Ovary (tissue), 9 donors: ENCODE results near the gene CDC25A. TPM values are rescaled to one million over a fixed set of nuclear protein-coding genes. Genes with fewer than 3 reads are reported as not detected.
A peak's percentile ranks its signal among the peaks of the same experiment; 100 is the strongest.
"Not testable (repeated sequence)": the region's sequence is repeated elsewhere in the genome, so short reads cannot be mapped to it uniquely, and the experiment has no call there.

ENCODE experiments used
- DNase-seq, 5 donors: peaks; one replicate each; pipeline ENCODE4 v3.0.0-alpha.2; 2019 to 2020
- H3K27ac ChIP-seq, 2 donors: fragments of 200-600 bp; one replicate each; pipeline versions ENCODE4 v1.5.1 to v1.8.0; 2019 to 2022
- H3K27me3 ChIP-seq: fragments of 200-600 bp; one replicate; pipeline ENCODE4 v1.8.0; 2022
- H3K36me3 ChIP-seq: fragments of 200-600 bp; sonication (generic); one replicate; pipeline ENCODE4 v1.5.1; 2019
- H3K4me1 ChIP-seq: one replicate; pipeline ENCODE4 v1.8.1; 2013; ENCODE audit warnings: mild to moderate bottlenecking, moderate library complexity; ENCODE audit not compliant: insufficient read depth
- H3K4me3 ChIP-seq: fragments of 200-600 bp; sonication (generic); one replicate; pipeline ENCODE4 v1.5.1; 2017
- H3K9me3 ChIP-seq, 2 donors: fragments of 200-600 bp in 1 of 2; sonication (generic) in 1 of 2; one replicate each; pipeline versions ENCODE4 v1.5.1 to v1.8.1; 2013 to 2019; ENCODE audit warnings: mild to moderate bottlenecking in 1 of 2, moderate library complexity in 1 of 2
- CTCF ChIP-seq, 3 donors: fragments of 450-650 bp in 2 of 3; fragments of 200-600 bp in 1 of 3; IDR thresholded peaks; one replicate each; pipeline versions ENCODE4 v1.5.1 to v1.8.0; 2016 to 2022; ENCODE audit warnings: antibody characterized with exemption in 3 of 3, mild to moderate bottlenecking in 1 of 3
- EP300 ChIP-seq: sonication (generic); formaldehyde crosslinking; IDR thresholded peaks from one replicate; pipeline ENCODE4 v1.6.1; 2017; ENCODE audit warnings: antibody characterized with exemption
- POLR2A ChIP-seq: fragments of 450-650 bp; IDR thresholded peaks from one replicate; pipeline ENCODE4 v1.6.1; 2017; ENCODE audit warnings: antibody characterized with exemption, mild to moderate bottlenecking, moderate library complexity
- WGBS, 3 donors: extraction: QIAGEN DNeasy Blood & Tissue Kit in 1 of 3; methylation state at CpG; one replicate each; pipeline versions ENCODE4 v1.1.5 to v1.1.7; 2013 to 2017; 5-methylcytosine and 5-hydroxymethylcytosine counted together
- intact Hi-C, 4 donors: fragments of 100-400 bp; cut with DNase I; formaldehyde crosslinking; loops; one replicate each; pipeline versions ENCODE4 v1.11.0 to v1.15.1; 2022 to 2023
- polyA plus RNA-seq, 2 donors: library from polyadenylated mRNA; stranded (reverse); fragments of 200-250 nt in 1 of 2; fragments of 350-450 nt in 1 of 2; fragmentation: Illumina TruSeq in 1 of 2; extraction: RNeasy Lipid Tissue Mini Kit (QIAGEN cat#74804) in 1 of 2; gene quantifications; one replicate each; pipeline ENCODE4 v1.2.3, GENCODE V29; 2013 to 2014
- total RNA-seq, 7 donors: library from RNA; depleted of rRNA in 2 of 7; stranded (reverse); fragments of >200 nt in 2 of 7; fragmentation: NEBNext Ultra II Directional in 3 of 7; extraction: Animal tissue kit (Norgen Biotek cat#: 25700) in 3 of 7; gene quantifications; one replicate each; pipeline versions ENCODE4 v1.1.0 to v1.2.4, GENCODE V29; 2016 to 2023
- donor health status: DM: no; HTN: no; CAD: no; lungs with moderate emphysema.
- donor health status: DM: no; HTN: no; CAD: no.
- donor health status: Bipolar disorder and iron deficiency.
- donor health status: DM: yes; HTN: yes; CAD: no.
- donor health status: DM: no; HTN: no; CAD: no.
- donor health status: DM: yes; HTN: yes; CAD: no.

The CDC25A gene
- total and polyA plus RNA-seq, 9 donors = 1.1 to 4.4 (median 3.2) TPM

- Histone ChIP-seq H3K9me3 (no peaks in the 10 kb centered on the region), H3K36me3 (no peaks in the 10 kb centered on the region), H3K27me3 (no peaks in the 10 kb centered on the region), H3K4me1 (peaks cover 29% of the 10 kb centered on the region), H3K27ac (peak overlapping the region; percentile 6 to 74), H3K4me3 (no peak overlapping the region)
- WGBS, 3 donors = 13 to 26% (median 18%) methylated on average over 4 of the region's 4 CpGs
- TF ChIP-seq EP300 (no peak), POLR2A (no peak), CTCF (IDR thresholded peaks at IDR 0.05) (no peak)
- intact Hi-C loops = no loop called here
- DNase-seq = peak in 2 of 5 donors; percentile 60 to 72
Observed at GRCh38 chr3:48215466-48215865, 27.2 kb upstream of the CDC25A start.

DNA sequence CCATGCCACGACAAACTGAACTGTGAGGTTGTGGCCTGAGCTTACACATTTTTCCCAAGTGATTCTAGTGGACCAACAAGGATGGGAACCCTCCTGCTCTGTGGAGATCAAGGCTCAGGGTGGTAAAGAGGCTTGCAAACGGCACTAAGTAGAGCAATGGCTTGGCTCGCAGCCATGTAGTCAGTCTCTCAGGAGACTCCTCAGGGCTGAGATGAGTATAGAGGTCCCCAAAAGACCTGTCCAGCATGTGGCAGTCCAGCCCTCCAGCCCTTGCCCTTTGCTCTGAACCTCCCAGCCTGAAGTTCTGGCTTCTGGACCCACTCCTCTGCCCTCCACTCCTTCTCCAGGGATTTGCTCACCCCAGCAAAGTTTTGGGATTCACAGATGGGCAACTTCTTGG, 26.8 kb upstream of the CDC25A start:
- Histone ChIP-seq H3K27me3 (no peaks in the 10 kb centered on the region), H3K27ac (peak overlapping the region; percentile 6 to 74), H3K4me3 (no peak overlapping the region), H3K36me3 (no peaks in the 10 kb centered on the region), H3K4me1 (peaks cover 29% of the 10 kb centered on the region), H3K9me3 (no peaks in the 10 kb centered on the region)
- TF ChIP-seq CTCF (IDR thresholded peaks at IDR 0.05) (no peak), POLR2A (no peak), EP300 (no peak)
- DNase-seq = peak in 3 of 5 donors; percentile 45 to 61 (median 58)
- intact Hi-C loops = no loop called here
- 70 to 78% (median 73%) methylated on average over 3 of the region's 3 CpGs for WGBS, 3 donors

GRCh38 chr3:48214225-48214624, 26.0 kb upstream of the CDC25A start:
- Histone ChIP-seq H3K4me1 (peaks cover 27% of the 10 kb centered on the region), H3K27ac (no peak overlapping the region), H3K9me3 (no peaks in the 10 kb centered on the region), H3K36me3 (no peaks in the 10 kb centered on the region), H3K27me3 (no peaks in the 10 kb centered on the region), H3K4me3 (no peak overlapping the region)
- no peak for DNase-seq
- intact Hi-C loops = no loop called here
- TF ChIP-seq EP300 (no peak), POLR2A (no peak), CTCF (IDR thresholded peaks at IDR 0.05) (no peak)
- 89 to 95% (median 90%) methylated on average over 3 of the region's 3 CpGs for WGBS, 3 donors

- H3K9me3 ChIP-seq, intact Hi-C loops, H3K27ac ChIP-seq, DNase-seq, H3K27me3 ChIP-seq, H3K36me3 ChIP-seq, H3K4me3 ChIP-seq: not testable (repeated sequence)
- 92 to 96% methylated on average over 15 of the region's 36 CpGs; no CpG with 5 or more reads in 1 of the 3 donors for WGBS, 3 donors
- peaks cover 16% of the 10 kb centered on the region for H3K4me1 ChIP-seq
Observed at GRCh38 chr3:48211776-48212175, 23.6 kb upstream of the CDC25A start.

DNA sequence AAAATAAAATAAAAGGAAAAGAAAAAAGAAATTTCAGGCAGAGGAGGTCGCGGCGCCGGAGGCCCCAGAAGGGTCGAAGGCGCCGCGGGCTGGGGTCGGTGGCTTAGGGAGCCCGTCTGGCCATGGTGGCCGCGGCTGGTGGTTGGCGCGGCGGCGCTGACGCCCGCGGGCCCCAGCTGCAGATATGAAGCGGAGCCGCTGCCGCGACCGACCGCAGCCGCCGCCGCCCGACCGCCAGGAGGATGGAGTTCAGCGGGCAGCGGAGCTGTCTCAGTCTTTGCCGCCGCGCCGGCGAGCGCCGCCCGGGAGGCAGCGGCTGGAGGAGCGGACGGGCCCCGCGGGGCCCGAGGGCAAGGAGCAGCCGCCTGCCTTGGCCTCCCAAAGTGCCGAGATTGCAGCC, 22.3 kb upstream of the CDC25A start:
- H3K27me3 ChIP-seq, intact Hi-C loops, H3K4me1 ChIP-seq, H3K27ac ChIP-seq, H3K9me3 ChIP-seq, H3K36me3 ChIP-seq, H3K4me3 ChIP-seq, DNase-seq: not testable (repeated sequence)
- WGBS, 3 donors = 80 to 92% (median 83%) methylated on average over 11 to 43 of the region's 48 CpGs

DNA sequence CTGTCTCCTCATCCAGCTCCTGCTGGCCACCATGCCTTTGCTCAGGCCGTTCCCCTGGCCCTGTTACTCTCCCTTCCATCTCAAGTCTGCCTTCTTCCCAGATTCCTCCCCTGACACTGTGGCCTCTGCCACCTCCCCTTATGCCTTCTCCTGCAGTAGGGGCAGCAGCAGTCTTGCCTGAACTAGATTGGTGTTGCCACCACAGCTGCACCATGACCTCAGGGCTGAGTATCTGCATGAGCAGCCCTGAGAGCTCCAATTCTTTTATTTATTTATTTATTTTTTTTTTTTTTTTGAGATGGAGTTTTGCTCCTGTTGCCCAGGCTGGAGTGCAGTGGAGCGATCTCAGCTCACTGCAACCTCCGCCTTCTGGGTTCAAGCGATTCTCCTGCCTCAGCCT, 21.2 kb upstream of the CDC25A start:
- Histone ChIP-seq H3K27ac (no peak overlapping the region), H3K27me3 (no peaks in the 10 kb centered on the region), H3K4me3 (no peak overlapping the region), H3K36me3 (no peaks in the 10 kb centered on the region), H3K4me1 (no peaks in the 10 kb centered on the region), H3K9me3 (no peaks in the 10 kb centered on the region)
- no peak for DNase-seq
- intact Hi-C loops = no loop called here
- TF ChIP-seq EP300 (no peak), CTCF (IDR thresholded peaks at IDR 0.05) (no peak), POLR2A (no peak)
- 94 to 99% (median 95%) methylated on average over 4 of the region's 4 CpGs for WGBS, 3 donors
